OCI-LY1 (cell line): ENCODE results near the gene NR2C1.

Experiments used
- H2AFZ ChIP-seq: fragments of 200-600 bp; sonication (generic), shearing (Covaris generic); 2 replicates; pipeline ENCODE4 v1.6.0; 2014; ENCODE audit warnings: antibody characterized with exemption, mild to moderate bottlenecking, low read length
- H3F3A ChIP-seq: fragments of 200-600 bp; sonication (generic), shearing (Covaris generic); 2 replicates; pipeline ENCODE4 v1.6.0; 2014; ENCODE audit warnings: mild to moderate bottlenecking, antibody characterized with exemption, low read length, moderate library complexity; ENCODE audit not compliant: insufficient read depth
- H3K27ac ChIP-seq: fragments of 200-600 bp; sonication (generic); 2 replicates; pipeline ENCODE4 v1.5.1; 2014; ENCODE audit warnings: low read length, mixed run types, mild to moderate bottlenecking, low read depth; ENCODE audit not compliant: poor library complexity, severe bottlenecking
- H3K27me3 ChIP-seq: fragments of 200-600 bp; sonication (generic); 2 replicates; pipeline ENCODE4 v1.6.0; 2014; ENCODE audit warnings: antibody characterized with exemption, mild to moderate bottlenecking, low read length, moderate library complexity; ENCODE audit not compliant: insufficient read depth
- H3K36me3 ChIP-seq: fragments of 200-600 bp; sonication (generic); 2 replicates; pipeline ENCODE4 v1.6.1; 2014; ENCODE audit warnings: mild to moderate bottlenecking, antibody characterized with exemption, low read length, moderate library complexity, mixed read lengths; ENCODE audit not compliant: insufficient read depth
- H3K4me1 ChIP-seq: fragments of 200-600 bp; sonication (generic); 2 replicates; pipeline ENCODE4 v1.5.1; 2014; ENCODE audit warnings: mild to moderate bottlenecking, low read length, moderate library complexity; ENCODE audit not compliant: insufficient read depth, severe bottlenecking
- H3K4me2 ChIP-seq: fragments of 200-600 bp; sonication (generic), shearing (Covaris generic); 2 replicates; pipeline ENCODE4 v1.6.1; 2014; ENCODE audit warnings: low read length
- H3K4me3 ChIP-seq: fragments of 200-600 bp; sonication (generic); 2 replicates; pipeline ENCODE4 v1.5.1; 2014; ENCODE audit warnings: low read length, low read depth, mild to moderate bottlenecking, mixed read lengths; ENCODE audit not compliant: poor library complexity, severe bottlenecking
- H3K79me2 ChIP-seq: fragments of 200-600 bp; shearing (Covaris generic); 2 replicates; pipeline ENCODE4 v1.6.1; 2016; ENCODE audit warnings: mixed run types, low read length, mixed read lengths; ENCODE audit not compliant: insufficient read depth
- H3K9ac ChIP-seq: fragments of 200-600 bp; sonication (generic), shearing (Covaris generic); 2 replicates; pipeline ENCODE4 v1.6.1; 2014; ENCODE audit warnings: mild to moderate bottlenecking, low read length, mixed read lengths
- H3K9me2 ChIP-seq: fragments of 200-600 bp; sonication (generic), shearing (Covaris generic); 2 replicates; pipeline ENCODE4 v1.6.1; 2014; ENCODE audit warnings: low read depth, mild to moderate bottlenecking, low read length, mixed read lengths
- H3K9me3 ChIP-seq: fragments of 200-600 bp; shearing (Covaris generic); 2 replicates; pipeline ENCODE4 v1.6.1; 2014; ENCODE audit warnings: low read length, mixed read lengths
- H4K20me1 ChIP-seq: fragments of 200-600 bp; sonication (generic), shearing (Covaris generic); 2 replicates; pipeline ENCODE4 v1.6.0; 2016; ENCODE audit warnings: mild to moderate bottlenecking, low read length; ENCODE audit not compliant: insufficient read depth
- EZH2 ChIP-seq: fragments of 200-600 bp; sonication (generic), shearing (Covaris generic); IDR thresholded peaks from 2 replicates; pipeline ENCODE4 v1.8.0; 2017; ENCODE audit warnings: borderline replicate concordance, mixed run types, mild to moderate bottlenecking, antibody characterized with exemption, low read length, moderate library complexity, mixed read lengths
- TF ChIP-seq, protein P1 (sequence below): fragments of 200-600 bp; sonication (generic), shearing (Covaris generic); IDR thresholded peaks from 2 replicates; pipeline ENCODE4 v1.5.1; 2017; ENCODE audit warnings: mild to moderate bottlenecking, antibody characterized with exemption, low read length, moderate library complexity, mixed read lengths

The NR2C1 gene

GRCh38 chr12:95054206-95054605 is 19.2 kb downstream of the NR2C1 start:
- Histone ChIP-seq H3K79me2 (no peaks in the 10 kb centered on the region), H3F3A (no peaks in the 10 kb centered on the region), H3K4me2 (no peak overlapping the region), H3K27ac (no peak overlapping the region), H2AFZ (no peak overlapping the region), H3K9ac (no peak overlapping the region), H3K36me3 (peaks cover 68% of the 10 kb centered on the region), H3K27me3 (no peaks in the 10 kb centered on the region), H3K9me3 (no peaks in the 10 kb centered on the region), H3K4me1 (no peaks in the 10 kb centered on the region), H3K4me3 (no peak overlapping the region), H4K20me1 (no peaks in the 10 kb centered on the region), H3K9me2 (no peaks in the 10 kb centered on the region)
- TF ChIP-seq, protein P1, sequence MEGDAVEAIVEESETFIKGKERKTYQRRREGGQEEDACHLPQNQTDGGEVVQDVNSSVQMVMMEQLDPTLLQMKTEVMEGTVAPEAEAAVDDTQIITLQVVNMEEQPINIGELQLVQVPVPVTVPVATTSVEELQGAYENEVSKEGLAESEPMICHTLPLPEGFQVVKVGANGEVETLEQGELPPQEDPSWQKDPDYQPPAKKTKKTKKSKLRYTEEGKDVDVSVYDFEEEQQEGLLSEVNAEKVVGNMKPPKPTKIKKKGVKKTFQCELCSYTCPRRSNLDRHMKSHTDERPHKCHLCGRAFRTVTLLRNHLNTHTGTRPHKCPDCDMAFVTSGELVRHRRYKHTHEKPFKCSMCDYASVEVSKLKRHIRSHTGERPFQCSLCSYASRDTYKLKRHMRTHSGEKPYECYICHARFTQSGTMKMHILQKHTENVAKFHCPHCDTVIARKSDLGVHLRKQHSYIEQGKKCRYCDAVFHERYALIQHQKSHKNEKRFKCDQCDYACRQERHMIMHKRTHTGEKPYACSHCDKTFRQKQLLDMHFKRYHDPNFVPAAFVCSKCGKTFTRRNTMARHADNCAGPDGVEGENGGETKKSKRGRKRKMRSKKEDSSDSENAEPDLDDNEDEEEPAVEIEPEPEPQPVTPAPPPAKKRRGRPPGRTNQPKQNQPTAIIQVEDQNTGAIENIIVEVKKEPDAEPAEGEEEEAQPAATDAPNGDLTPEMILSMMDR, result no peak
- no peak for TF ChIP-seq EZH2

DNA sequence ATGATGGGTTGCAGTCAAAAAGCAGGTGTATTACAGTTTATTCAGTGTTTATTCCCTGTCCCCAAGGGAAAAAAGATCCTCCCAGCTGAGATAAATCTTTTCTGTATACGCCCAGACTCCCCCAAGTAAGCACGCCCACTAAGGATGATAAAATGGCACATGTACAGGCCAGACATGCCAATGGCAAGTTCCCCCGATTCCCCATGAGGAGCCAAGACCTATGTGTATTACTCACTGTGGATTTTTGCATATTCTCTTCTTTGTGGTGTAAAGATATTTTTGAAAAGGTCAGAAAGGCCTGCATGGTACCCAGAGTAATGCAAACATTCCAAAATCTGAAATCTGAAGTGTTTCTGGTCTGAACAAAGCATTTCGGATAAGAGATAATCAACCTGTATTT is 22.2 kb downstream of the NR2C1 start:
- no peak for TF ChIP-seq EZH2
- TF ChIP-seq, protein P1, result no peak
- peaks cover 71% of the 10 kb centered on the region for H3K36me3 ChIP-seq
- no peak overlapping the region for H3K27ac ChIP-seq
- H3K4me2 ChIP-seq, result no peak overlapping the region
- no peaks in the 10 kb centered on the region for H3K79me2 ChIP-seq
- no peak overlapping the region for H3K4me3 ChIP-seq
- no peak overlapping the region for H2AFZ ChIP-seq
- H3K27me3 ChIP-seq, result no peaks in the 10 kb centered on the region
- H3K9me3 ChIP-seq, result no peaks in the 10 kb centered on the region
- no peak overlapping the region for H3K9ac ChIP-seq
- no peaks in the 10 kb centered on the region for H3K9me2 ChIP-seq
- H3F3A ChIP-seq, result no peaks in the 10 kb centered on the region
- H3K4me1 ChIP-seq, result no peaks in the 10 kb centered on the region
- H4K20me1 ChIP-seq, result no peaks in the 10 kb centered on the region

- peaks cover 71% of the 10 kb centered on the region for H3K36me3 ChIP-seq
- TF ChIP-seq, protein P1, result no peak
- no peak for TF ChIP-seq EZH2
Measured at GRCh38 chr12:95037906-95038305, 35.5 kb downstream of the NR2C1 start.

More at GRCh38 chr12:95037906-95038305, 35.5 kb downstream of the NR2C1 start:
- no peaks in the 10 kb centered on the region for H3K4me1 ChIP-seq
- no peaks in the 10 kb centered on the region for H4K20me1 ChIP-seq
- H3F3A ChIP-seq, result no peaks in the 10 kb centered on the region
- H3K9me2 ChIP-seq, result no peaks in the 10 kb centered on the region
- no peak overlapping the region for H3K9ac ChIP-seq
- H3K9me3 ChIP-seq, result no peaks in the 10 kb centered on the region
- H3K4me2 ChIP-seq, result no peak overlapping the region
- H3K79me2 ChIP-seq, result no peaks in the 10 kb centered on the region
- no peak overlapping the region for H3K27ac ChIP-seq
- H3K27me3 ChIP-seq, result no peaks in the 10 kb centered on the region
- H2AFZ ChIP-seq, result no peak overlapping the region
- no peak overlapping the region for H3K4me3 ChIP-seq
